ENCODE measurements around the gene AGBL2.

GRCh38 chr11:47626234-47626633, 88.9 kb downstream of the AGBL2 start:
- TF ChIP-seq, protein P1, sequence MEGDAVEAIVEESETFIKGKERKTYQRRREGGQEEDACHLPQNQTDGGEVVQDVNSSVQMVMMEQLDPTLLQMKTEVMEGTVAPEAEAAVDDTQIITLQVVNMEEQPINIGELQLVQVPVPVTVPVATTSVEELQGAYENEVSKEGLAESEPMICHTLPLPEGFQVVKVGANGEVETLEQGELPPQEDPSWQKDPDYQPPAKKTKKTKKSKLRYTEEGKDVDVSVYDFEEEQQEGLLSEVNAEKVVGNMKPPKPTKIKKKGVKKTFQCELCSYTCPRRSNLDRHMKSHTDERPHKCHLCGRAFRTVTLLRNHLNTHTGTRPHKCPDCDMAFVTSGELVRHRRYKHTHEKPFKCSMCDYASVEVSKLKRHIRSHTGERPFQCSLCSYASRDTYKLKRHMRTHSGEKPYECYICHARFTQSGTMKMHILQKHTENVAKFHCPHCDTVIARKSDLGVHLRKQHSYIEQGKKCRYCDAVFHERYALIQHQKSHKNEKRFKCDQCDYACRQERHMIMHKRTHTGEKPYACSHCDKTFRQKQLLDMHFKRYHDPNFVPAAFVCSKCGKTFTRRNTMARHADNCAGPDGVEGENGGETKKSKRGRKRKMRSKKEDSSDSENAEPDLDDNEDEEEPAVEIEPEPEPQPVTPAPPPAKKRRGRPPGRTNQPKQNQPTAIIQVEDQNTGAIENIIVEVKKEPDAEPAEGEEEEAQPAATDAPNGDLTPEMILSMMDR (IDR thresholded peaks at IDR 0.05; ENCODE audit: insufficient read depth, low read depth, low read length) = no peak
- no peak for TF ChIP-seq EZH2 (IDR thresholded peaks at IDR 0.05; ENCODE audit: insufficient read depth, low read length)

Data from astrocyte (in vitro differentiated cells and primary cell).